ENCODE measurements around the gene AP4S1. TPM values are rescaled to one million over a fixed set of nuclear protein-coding genes. Genes with fewer than 3 reads are reported as not detected.
A peak's percentile ranks its signal among the peaks of the same experiment; 100 is the strongest.
"Not testable (repeated sequence)": the region's sequence is repeated elsewhere in the genome, so short reads cannot be mapped to it uniquely, and the experiment has no call there.

AP4S1 gene
- polyA plus RNA-seq, 1 experiment = 8.0 TPM

GRCh38 chr14:31085027-31085426, 59.6 kb downstream of the AP4S1 start:
- no peak for TF ChIP-seq CTCF (IDR thresholded peaks at IDR 0.05; ENCODE audit: low read depth, low read length)
- H3K4me3 ChIP-seq (ENCODE audit: low read depth, low read length) = no peak overlapping the region
- ChIA-PET CTCF (no interaction called here), POLR2A (no interaction called here)
- no peak for DNase-seq (ENCODE audit: low read depth, low spot score)
- no peaks in the 10 kb centered on the region for H3K27me3 ChIP-seq (ENCODE audit: control insufficient read depth, insufficient read depth, low read length)
- no peaks in the 10 kb centered on the region for H3K9me3 ChIP-seq (ENCODE audit: control insufficient read depth, insufficient read depth, low read length)
- no peak overlapping the region for H3K27ac ChIP-seq (ENCODE audit: low read depth, low read length)

- ChIA-PET CTCF (interaction anchor here (1.1 kb wide), 1 partner anchor 107 kb away, joined by 4 read pairs; no protein-coding TSS in a partner anchor), POLR2A (interaction anchor here (1.7 kb wide), 1 partner anchor 60 kb away, joined by 7 read pairs; the partner anchor contains the start of gene STRN3)
- H3K9me3 ChIP-seq (ENCODE audit: control insufficient read depth, insufficient read depth, low read length); H3K4me3 ChIP-seq (ENCODE audit: low read depth, low read length); H3K27me3 ChIP-seq (ENCODE audit: control insufficient read depth, insufficient read depth, low read length); H3K27ac ChIP-seq (ENCODE audit: low read depth, low read length); DNase-seq (ENCODE audit: low read depth, low spot score): not testable (repeated sequence)
These were observed 61.0 kb downstream of the AP4S1 start for GRCh38 chr14:31086466-31086865.

- POLR2A ChIA-PET = interaction anchor here (0.7 to 1.6 kb wide), 2 partner anchors 65 to 329 kb away, joined by 4 to 11 read pairs; partner anchors contain the start of genes AP4S1, HEATR5A and STRN3
- TF ChIP-seq CTCF (IDR thresholded peaks at IDR 0.05; ENCODE audit: low read depth, low read length) = no peak
- Histone ChIP-seq H3K4me3 (ENCODE audit: low read depth, low read length) (no peak overlapping the region), H3K9me3 (ENCODE audit: control insufficient read depth, insufficient read depth, low read length) (no peaks in the 10 kb centered on the region), H3K27ac (ENCODE audit: low read depth, low read length) (peak overlapping the region; percentile 85), H3K27me3 (ENCODE audit: control insufficient read depth, insufficient read depth, low read length) (no peaks in the 10 kb centered on the region)
- peak; percentile 77 for DNase-seq (ENCODE audit: low read depth, low spot score)
- CTCF ChIA-PET = interaction anchor here (1.4 kb wide), 2 partner anchors 8 to 95 kb away, joined by 4 to 10 read pairs; no protein-coding TSS in a partner anchor
These were observed 65.7 kb downstream of the AP4S1 start for GRCh38 chr14:31090883-31091764.

- no peak overlapping the region for H3K27ac ChIP-seq (ENCODE audit: low read depth, low read length)
- POLR2A ChIA-PET = interaction anchor here (1.0 kb wide), 1 partner anchor 66 kb away, joined by 3 read pairs; the partner anchor contains the start of gene STRN3
- H3K9me3 ChIP-seq (ENCODE audit: control insufficient read depth, insufficient read depth, low read length) = no peaks in the 10 kb centered on the region
- no peak for DNase-seq (ENCODE audit: low read depth, low spot score)
- no peak for TF ChIP-seq CTCF (IDR thresholded peaks at IDR 0.05; ENCODE audit: low read depth, low read length)
- H3K4me3 ChIP-seq (ENCODE audit: low read depth, low read length) = no peak overlapping the region
- CTCF ChIA-PET = interaction anchor here (0.6 kb wide), 1 partner anchor 10 kb away, joined by 5 read pairs; no protein-coding TSS in a partner anchor
- no peaks in the 10 kb centered on the region for H3K27me3 ChIP-seq (ENCODE audit: control insufficient read depth, insufficient read depth, low read length)
These were observed 66.8 kb downstream of the AP4S1 start for GRCh38 chr14:31092160-31092708.

GRCh38 chr14:31093884-31094839, 68.7 kb downstream of the AP4S1 start:
- H3K27me3 ChIP-seq (ENCODE audit: control insufficient read depth, insufficient read depth, low read length); DNase-seq (ENCODE audit: low read depth, low spot score); POLR2A ChIA-PET; H3K9me3 ChIP-seq (ENCODE audit: control insufficient read depth, insufficient read depth, low read length); H3K4me3 ChIP-seq (ENCODE audit: low read depth, low read length); CTCF ChIA-PET; H3K27ac ChIP-seq (ENCODE audit: low read depth, low read length): not testable (repeated sequence)

GRCh38 chr14:31095817-31096216, 70.4 kb downstream of the AP4S1 start:
- H3K9me3 ChIP-seq (ENCODE audit: control insufficient read depth, insufficient read depth, low read length); CTCF ChIA-PET; POLR2A ChIA-PET; H3K4me3 ChIP-seq (ENCODE audit: low read depth, low read length); H3K27me3 ChIP-seq (ENCODE audit: control insufficient read depth, insufficient read depth, low read length); DNase-seq (ENCODE audit: low read depth, low spot score): not testable (repeated sequence)
- H3K27ac ChIP-seq (ENCODE audit: low read depth, low read length) = peak overlapping the region; percentile 57

All from AG04450 (cell line).